ENCODE measurements around the gene NXF1. TPM values are rescaled to one million over a fixed set of nuclear protein-coding genes. Genes with fewer than 3 reads are reported as not detected.
A peak's percentile ranks its signal among the peaks of the same experiment; 100 is the strongest.

The NXF1 gene
- total RNA-seq, 3 donors from 2014 or later = 74.9 to 89.3 (median 76.4) TPM

GRCh38 chr11:62811659-62812058, 6.4 kb upstream of the NXF1 start:
- no peak for DNase-seq (ENCODE audit: low spot score in 2 of 2)
- Histone ChIP-seq H3K27me3 (no peaks in the 10 kb centered on the region), H3K27ac (no peak overlapping the region), H3K9me3 (no peaks in the 10 kb centered on the region), H3K4me3 (no peak overlapping the region), H3K36me3 (no peaks in the 10 kb centered on the region), H3K4me1 (no peaks in the 10 kb centered on the region)
- no peak for TF ChIP-seq CTCF (IDR thresholded peaks at IDR 0.05)
- TF ChIP-seq POLR2A (IDR thresholded peaks at IDR 0.05) = no peak
- no peak for TF ChIP-seq POLR2AphosphoS5 (IDR thresholded peaks at IDR 0.05)
- intact Hi-C loops (cut with DNase I; ENCODE audit: low total_unique reads) = no loop called here

GRCh38 chr11:62810748-62811147, 5.5 kb upstream of the NXF1 start:
- Histone ChIP-seq H3K27ac (no peak overlapping the region), H3K36me3 (no peaks in the 10 kb centered on the region), H3K27me3 (no peaks in the 10 kb centered on the region), H3K4me3 (no peak overlapping the region), H3K9me3 (no peaks in the 10 kb centered on the region), H3K4me1 (no peaks in the 10 kb centered on the region)
- intact Hi-C loops (cut with DNase I; ENCODE audit: low total_unique reads) = no loop called here
- TF ChIP-seq CTCF (IDR thresholded peaks at IDR 0.05) (no peak), POLR2AphosphoS5 (IDR thresholded peaks at IDR 0.05) (no peak), POLR2A (IDR thresholded peaks at IDR 0.05) (no peak)
- no peak for DNase-seq (ENCODE audit: low spot score in 2 of 2)

- Histone ChIP-seq H3K4me3 (no peak overlapping the region), H3K27ac (peak overlapping the region; percentile 95), H3K9me3 (no peaks in the 10 kb centered on the region), H3K4me1 (no peaks in the 10 kb centered on the region), H3K27me3 (no peaks in the 10 kb centered on the region), H3K36me3 (no peaks in the 10 kb centered on the region)
- intact Hi-C loops (cut with DNase I; ENCODE audit: low total_unique reads) = no loop called here
- no peak for DNase-seq (ENCODE audit: low spot score in 2 of 2)
- TF ChIP-seq POLR2AphosphoS5 (IDR thresholded peaks at IDR 0.05) (peak in 1 of 3 donors; percentile 18), CTCF (IDR thresholded peaks at IDR 0.05) (no peak), POLR2A (IDR thresholded peaks at IDR 0.05) (no peak)
These were observed 1.4 kb upstream of the NXF1 start for GRCh38 chr11:62806611-62807121.

- Histone ChIP-seq H3K4me3 (peak overlapping the region; percentile 88 to 98 (median 92)), H3K27ac (peak overlapping the region; percentile 95), H3K9me3 (no peaks in the 10 kb centered on the region), H3K4me1 (no peaks in the 10 kb centered on the region), H3K27me3 (no peaks in the 10 kb centered on the region), H3K36me3 (no peaks in the 10 kb centered on the region)
- DNase-seq (ENCODE audit: low spot score in 2 of 2) = no peak
- intact Hi-C loops (cut with DNase I; ENCODE audit: low total_unique reads) = no loop called here
- TF ChIP-seq POLR2A (IDR thresholded peaks at IDR 0.05) (no peak), CTCF (IDR thresholded peaks at IDR 0.05) (no peak), POLR2AphosphoS5 (IDR thresholded peaks at IDR 0.05) (no peak)
These were observed 761 bp upstream of the NXF1 start for GRCh38 chr11:62805961-62806441.

GRCh38 chr11:62804310-62805075, 747 bp downstream of the NXF1 start:
- TF ChIP-seq CTCF (IDR thresholded peaks at IDR 0.05) = no peak
- no peak for TF ChIP-seq POLR2A (IDR thresholded peaks at IDR 0.05)
- no peak for TF ChIP-seq POLR2AphosphoS5 (IDR thresholded peaks at IDR 0.05)
- Histone ChIP-seq H3K9me3 (no peaks in the 10 kb centered on the region), H3K27ac (peak overlapping the region; percentile 95), H3K4me1 (no peaks in the 10 kb centered on the region), H3K27me3 (no peaks in the 10 kb centered on the region), H3K4me3 (peak overlapping the region; percentile 88 to 98 (median 92)), H3K36me3 (no peaks in the 10 kb centered on the region)
- intact Hi-C loops (cut with DNase I; ENCODE audit: low total_unique reads) = no loop called here
- DNase-seq (ENCODE audit: low spot score in 2 of 2) = no peak

All from breast epithelium (tissue), 4 donors.